Thyroid gland (tissue), 4 donors: ENCODE results near the gene UBE2V1.

Experiments
- CTCF ChIP-seq, 6 experiments: fragments of 200-600 bp in 3 of 6; fragments of 450-650 bp in 3 of 6; sonication (generic) in 3 of 6; IDR thresholded peaks; one replicate each; pipeline ENCODE4 v1.5.1; 2016 to 2019; ENCODE audit warnings: antibody characterized with exemption in 6 of 6, mild to moderate bottlenecking in 2 of 6, inconsistent platforms in 1 of 6, moderate library complexity in 1 of 6
- POLR2A ChIP-seq, 2 donors: fragments of 450-650 bp; IDR thresholded peaks; one replicate each; pipeline ENCODE4 v1.6.1; 2017; ENCODE audit warnings: antibody characterized with exemption in 2 of 2, mild to moderate bottlenecking in 2 of 2, moderate library complexity in 1 of 2

- TF ChIP-seq CTCF (IDR thresholded peaks at IDR 0.05) (no peak), POLR2A (IDR thresholded peaks at IDR 0.05) (no peak)
These were observed 29.0 kb upstream of the UBE2V1 start for GRCh38 chr20:50141811-50142561.
